Kidney epithelial cell (primary cell): ENCODE results near the gene PRRX2. TPM values are rescaled to one million over a fixed set of nuclear protein-coding genes. Genes with fewer than 3 reads are reported as not detected.

ENCODE experiments used
- DNase-seq: peaks from one replicate; pipeline ENCODE4 v3.0.0-alpha.2; 2010; ENCODE audit warnings: low read depth
- H3K27me3 ChIP-seq: 2 replicates; pipeline ENCODE4 v1.6.0; 2011; ENCODE audit warnings: low read length; ENCODE audit not compliant: control insufficient read depth, insufficient read depth
- H3K36me3 ChIP-seq: 2 replicates; pipeline ENCODE4 v1.5.1; 2011; ENCODE audit warnings: low read length; ENCODE audit not compliant: control insufficient read depth, insufficient read depth
- H3K4me3 ChIP-seq: 2 replicates; pipeline ENCODE4 v1.5.1; 2011; ENCODE audit warnings: low read depth, mild to moderate bottlenecking, control low read depth, low read length
- total RNA-seq: library from RNA; depleted of rRNA; stranded (reverse); fragments of >200 nt; gene quantifications from 2 replicates; pipeline ENCODE4 v1.2.3, GENCODE V29; 2015
- TF ChIP-seq, protein P1 (sequence below): IDR thresholded peaks from 2 replicates; pipeline ENCODE4 v1.5.1; 2011; ENCODE audit warnings: mild to moderate bottlenecking, moderate library complexity, low read length, control low read depth, inconsistent platforms; ENCODE audit not compliant: insufficient read depth, poor library complexity, severe bottlenecking

PRRX2 gene
- total RNA-seq, 1 donor from 2014 or later: not detected

GRCh38 chr9:129674229-129674628 is 8.8 kb downstream of the PRRX2 start:
- TF ChIP-seq, protein P1, sequence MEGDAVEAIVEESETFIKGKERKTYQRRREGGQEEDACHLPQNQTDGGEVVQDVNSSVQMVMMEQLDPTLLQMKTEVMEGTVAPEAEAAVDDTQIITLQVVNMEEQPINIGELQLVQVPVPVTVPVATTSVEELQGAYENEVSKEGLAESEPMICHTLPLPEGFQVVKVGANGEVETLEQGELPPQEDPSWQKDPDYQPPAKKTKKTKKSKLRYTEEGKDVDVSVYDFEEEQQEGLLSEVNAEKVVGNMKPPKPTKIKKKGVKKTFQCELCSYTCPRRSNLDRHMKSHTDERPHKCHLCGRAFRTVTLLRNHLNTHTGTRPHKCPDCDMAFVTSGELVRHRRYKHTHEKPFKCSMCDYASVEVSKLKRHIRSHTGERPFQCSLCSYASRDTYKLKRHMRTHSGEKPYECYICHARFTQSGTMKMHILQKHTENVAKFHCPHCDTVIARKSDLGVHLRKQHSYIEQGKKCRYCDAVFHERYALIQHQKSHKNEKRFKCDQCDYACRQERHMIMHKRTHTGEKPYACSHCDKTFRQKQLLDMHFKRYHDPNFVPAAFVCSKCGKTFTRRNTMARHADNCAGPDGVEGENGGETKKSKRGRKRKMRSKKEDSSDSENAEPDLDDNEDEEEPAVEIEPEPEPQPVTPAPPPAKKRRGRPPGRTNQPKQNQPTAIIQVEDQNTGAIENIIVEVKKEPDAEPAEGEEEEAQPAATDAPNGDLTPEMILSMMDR: no peak
- no peak for DNase-seq
- Histone ChIP-seq H3K4me3 (no peak overlapping the region), H3K27me3 (peaks cover 58% of the 10 kb centered on the region), H3K36me3 (no peaks in the 10 kb centered on the region)

DNA sequence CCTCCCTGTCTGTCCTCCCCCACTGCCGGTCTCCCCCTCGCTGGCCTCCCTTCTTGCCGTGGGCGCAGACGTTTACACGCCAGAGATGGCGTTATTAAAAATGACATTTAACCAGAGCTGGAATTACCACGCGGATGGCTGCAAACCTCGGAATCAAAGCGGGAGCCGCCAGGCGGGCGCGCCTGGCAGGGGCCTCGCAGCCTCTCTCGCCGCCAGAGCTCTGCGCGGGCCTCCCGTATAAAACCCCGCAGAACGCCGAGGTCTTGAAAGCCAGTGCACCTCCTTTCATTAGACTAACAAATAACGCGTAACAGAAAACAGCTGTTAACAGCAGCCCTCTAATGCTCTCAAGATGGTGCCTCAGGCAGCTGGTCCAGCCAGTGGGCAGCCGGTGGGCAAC is 10.2 kb downstream of the PRRX2 start:
- H3K27me3 ChIP-seq: peaks cover 64% of the 10 kb centered on the region
- no peak for DNase-seq
- no peaks in the 10 kb centered on the region for H3K36me3 ChIP-seq
- no peak overlapping the region for H3K4me3 ChIP-seq
- TF ChIP-seq, protein P1: no peak

DNA sequence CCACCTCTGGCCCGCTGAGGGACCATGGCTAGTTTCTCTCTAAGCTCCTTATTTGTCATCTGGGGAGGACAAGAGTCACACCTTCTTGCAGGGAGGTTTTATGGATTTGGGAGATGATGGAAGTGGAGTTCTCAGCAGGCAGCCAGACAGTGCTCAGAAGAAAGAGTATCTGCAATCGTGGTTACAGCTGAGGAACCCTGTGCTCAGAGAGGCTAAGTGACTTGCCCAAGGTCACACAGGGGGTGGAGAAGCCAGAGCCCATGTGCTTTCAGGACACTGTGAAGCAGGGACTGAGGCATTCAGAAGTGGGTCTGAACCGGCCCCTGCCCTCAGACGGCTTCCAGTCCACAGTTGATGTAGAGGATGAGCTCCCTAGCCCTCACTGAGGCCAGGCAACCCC is 10.8 kb downstream of the PRRX2 start:
- no peak for DNase-seq

GRCh38 chr9:129676975-129677374 is 11.5 kb downstream of the PRRX2 start:
- TF ChIP-seq, protein P1: no peak
- no peak for DNase-seq
- peaks cover 65% of the 10 kb centered on the region for H3K27me3 ChIP-seq
- H3K4me3 ChIP-seq: no peak overlapping the region
- H3K36me3 ChIP-seq: no peaks in the 10 kb centered on the region

More for the DNA sequence above, 10.8 kb downstream of the PRRX2 start:
- TF ChIP-seq, protein P1: no peak
- no peaks in the 10 kb centered on the region for H3K36me3 ChIP-seq
- H3K27me3 ChIP-seq: peaks cover 64% of the 10 kb centered on the region
- no peak overlapping the region for H3K4me3 ChIP-seq

- peaks cover 66% of the 10 kb centered on the region for H3K27me3 ChIP-seq
- no peak for DNase-seq
Observed at GRCh38 chr9:129677456-129677855, 12.0 kb downstream of the PRRX2 start.

DNA sequence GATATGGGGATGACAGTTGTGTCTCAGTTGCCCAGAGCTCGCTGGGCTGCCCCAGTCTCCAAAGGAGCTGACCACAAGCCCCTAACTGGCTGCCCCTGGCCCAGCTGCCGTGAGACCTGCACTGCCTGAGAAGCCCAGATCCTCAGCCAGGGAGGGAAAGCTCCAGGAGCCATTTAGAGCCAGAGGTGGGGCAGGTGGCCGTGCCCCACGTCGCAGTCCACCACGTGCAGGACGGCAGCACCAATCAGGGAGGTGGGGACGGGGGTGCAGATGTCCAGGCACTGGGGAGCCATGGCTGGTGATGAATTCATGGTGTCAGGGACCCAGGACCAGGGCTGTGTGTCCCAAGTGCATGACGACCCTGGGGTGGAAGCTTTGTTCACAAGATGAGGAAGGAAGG is 13.4 kb downstream of the PRRX2 start:
- peaks cover 60% of the 10 kb centered on the region for H3K27me3 ChIP-seq
- no peak for DNase-seq
- TF ChIP-seq, protein P1: no peak
- no peak overlapping the region for H3K4me3 ChIP-seq
- no peaks in the 10 kb centered on the region for H3K36me3 ChIP-seq

More at GRCh38 chr9:129677456-129677855, 12.0 kb downstream of the PRRX2 start:
- no peaks in the 10 kb centered on the region for H3K36me3 ChIP-seq
- TF ChIP-seq, protein P1: no peak
- H3K4me3 ChIP-seq: no peak overlapping the region
